NCI-H748 treated with DMSO at 0.1 percent for 48 hours (cell line): ENCODE results near the gene ADAMTS17.

Source experiments
- DNase-seq: peaks from one replicate; lab custom pipeline; 2025; lab: John Stamatoyannopoulos, UW

The ADAMTS17 gene

DNA sequence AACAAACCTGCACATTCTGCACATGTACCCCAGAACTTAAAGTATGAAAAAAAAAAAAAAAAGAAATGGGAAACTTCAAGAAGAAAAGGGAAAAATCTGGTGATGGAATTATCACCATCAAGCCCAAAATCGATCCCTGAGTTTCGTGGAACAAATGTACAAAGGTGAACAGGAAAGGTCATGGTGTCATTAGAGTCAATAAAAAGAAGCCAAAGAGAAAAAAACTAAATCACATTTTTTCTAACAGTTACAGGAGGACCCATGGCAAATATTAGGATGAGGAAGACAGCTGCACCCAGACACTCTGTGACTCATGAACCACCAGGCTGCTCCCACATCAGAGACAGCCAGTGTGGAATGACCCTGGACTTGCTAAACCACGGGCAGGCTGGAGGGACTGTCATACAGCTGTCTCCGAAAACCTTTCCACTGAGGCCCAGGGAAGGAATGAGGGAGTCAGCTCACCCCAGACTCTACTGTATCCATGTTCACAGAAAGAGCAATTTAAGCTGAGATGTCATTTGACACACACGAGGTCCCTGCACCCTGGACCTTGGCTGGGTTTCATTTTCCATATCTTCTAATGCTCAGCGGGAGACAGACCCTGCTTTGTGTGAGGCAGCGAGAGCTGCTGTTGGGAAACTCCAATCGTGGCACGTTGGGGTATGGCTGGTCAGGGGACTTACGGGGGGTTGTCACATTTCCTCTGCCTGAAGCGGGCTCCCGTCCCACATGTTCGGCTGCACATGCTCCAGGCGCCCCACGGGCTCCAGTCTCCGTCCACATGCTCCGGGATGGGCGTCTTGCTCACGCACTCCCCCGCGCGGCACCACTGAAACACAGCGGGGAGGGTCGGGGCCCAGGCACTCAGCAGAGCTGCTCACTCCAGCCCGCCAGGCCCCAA is 210.2 kb downstream of the ADAMTS17 start:
- no peak for DNase-seq

DNA sequence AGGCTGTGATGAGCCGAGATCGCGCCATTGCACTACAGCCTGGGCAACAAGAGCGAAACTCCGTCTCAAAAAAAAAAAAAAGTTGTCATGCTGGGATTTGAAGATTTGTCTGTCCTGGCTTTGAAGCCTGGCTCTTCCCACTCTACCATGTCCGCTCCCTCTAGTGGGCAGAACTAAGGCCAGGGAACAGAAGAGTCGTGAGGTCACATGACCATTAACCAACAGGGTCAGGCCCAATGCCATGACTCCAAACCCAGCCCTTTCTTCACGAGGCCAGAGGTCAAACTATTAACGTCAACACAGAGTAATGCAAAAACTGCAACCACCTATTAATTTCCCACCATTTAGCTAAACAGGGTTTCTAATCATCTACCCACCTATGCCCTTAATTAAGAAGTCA is 212.1 kb downstream of the ADAMTS17 start:
- no peak for DNase-seq

DNA sequence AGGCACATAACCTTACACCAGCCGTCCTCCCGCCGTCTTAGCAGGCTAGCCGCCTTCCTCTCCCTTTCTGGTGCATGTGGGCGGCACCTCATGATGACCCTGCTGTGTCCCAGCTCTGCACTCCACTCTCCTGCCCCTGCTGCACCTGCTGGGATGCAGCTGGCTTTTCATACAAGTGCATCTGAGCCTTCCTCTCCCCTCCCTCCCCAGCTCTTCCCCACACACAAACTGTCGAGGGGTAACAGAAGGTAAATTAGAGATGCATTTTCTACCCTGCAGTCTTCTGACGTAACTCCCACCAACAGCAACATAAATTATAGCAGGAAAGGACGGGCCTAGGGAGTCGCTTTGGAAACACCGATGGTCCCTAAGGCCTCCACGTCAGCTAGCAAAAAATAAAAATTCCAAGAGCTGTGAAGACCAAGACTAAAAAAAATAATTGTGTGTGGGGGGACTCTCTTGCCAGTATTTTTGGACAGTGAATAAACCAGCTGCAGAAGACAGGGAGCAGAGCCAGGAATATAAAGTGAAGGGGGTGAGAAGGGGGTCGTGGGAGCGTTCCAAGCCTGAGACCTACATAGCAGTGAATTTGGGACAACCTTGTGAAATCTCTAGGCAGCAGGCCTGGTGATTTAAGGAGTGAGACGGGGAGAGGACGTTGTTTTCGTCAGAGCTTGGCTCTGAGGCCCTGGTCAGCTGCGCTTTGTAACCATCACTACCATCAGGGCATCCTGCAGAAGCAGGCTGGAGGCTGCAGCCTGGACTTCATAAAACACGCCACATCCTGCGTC is 216.2 kb downstream of the ADAMTS17 start:
- no peak for DNase-seq

DNA sequence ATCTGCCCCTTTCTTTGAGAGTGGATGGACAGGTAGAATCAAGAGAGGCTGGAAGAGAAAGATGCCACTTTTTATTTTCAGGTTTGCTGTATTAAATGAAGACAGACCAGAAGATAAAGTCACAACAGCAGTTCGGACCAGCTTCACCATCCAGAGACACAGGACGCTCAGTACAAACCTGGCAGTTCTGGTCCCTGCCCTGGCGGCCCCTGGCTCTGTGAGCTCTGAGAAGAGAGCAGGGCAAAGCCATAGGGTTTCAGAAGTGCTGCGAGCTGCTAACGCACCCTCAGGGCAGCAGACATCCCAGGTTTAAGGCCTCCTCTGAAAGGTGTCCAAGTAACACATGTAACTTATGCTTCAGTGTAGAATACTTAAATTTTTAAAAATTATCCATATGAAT is 216.8 kb downstream of the ADAMTS17 start:
- no peak for DNase-seq

DNA sequence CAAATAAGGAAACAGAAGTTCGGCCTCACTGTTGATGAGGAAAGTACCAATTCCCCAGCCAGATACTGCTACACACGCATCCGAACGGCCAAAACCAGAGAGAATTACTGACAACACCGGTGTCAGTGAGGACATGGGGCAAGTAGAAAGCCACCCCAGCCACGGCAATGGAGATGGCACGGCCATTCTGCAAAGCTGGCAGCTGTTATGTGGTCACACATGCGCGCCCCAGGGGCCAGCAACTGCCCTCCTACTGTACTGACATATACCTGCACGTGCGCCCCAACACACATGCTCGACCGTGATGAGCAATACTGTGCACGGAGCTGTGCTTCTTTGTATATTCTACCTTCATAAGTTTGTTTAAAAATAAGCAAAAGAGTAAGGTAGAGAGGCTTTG is 217.4 kb downstream of the ADAMTS17 start:
- no peak for DNase-seq

DNA sequence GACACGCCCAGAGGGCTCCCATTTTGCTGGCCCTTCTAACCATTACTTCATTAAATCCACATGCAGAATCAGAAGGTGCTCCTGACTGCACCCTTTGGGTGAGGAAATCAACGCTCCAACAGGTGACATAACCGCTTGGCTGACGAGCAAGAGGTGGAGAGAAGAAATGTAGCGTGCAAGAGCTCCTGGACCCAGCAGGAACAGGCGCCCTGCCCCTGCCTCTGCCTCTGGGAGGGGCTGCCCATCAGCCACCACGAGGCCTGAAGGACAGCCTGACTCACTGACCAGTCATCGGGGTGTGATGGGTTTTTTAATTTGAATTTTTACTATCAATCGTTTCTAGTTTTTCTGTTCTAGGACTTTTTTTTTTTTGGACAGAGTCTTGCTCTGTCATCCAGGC is 218.2 kb downstream of the ADAMTS17 start:
- DNase-seq: no peak

DNA sequence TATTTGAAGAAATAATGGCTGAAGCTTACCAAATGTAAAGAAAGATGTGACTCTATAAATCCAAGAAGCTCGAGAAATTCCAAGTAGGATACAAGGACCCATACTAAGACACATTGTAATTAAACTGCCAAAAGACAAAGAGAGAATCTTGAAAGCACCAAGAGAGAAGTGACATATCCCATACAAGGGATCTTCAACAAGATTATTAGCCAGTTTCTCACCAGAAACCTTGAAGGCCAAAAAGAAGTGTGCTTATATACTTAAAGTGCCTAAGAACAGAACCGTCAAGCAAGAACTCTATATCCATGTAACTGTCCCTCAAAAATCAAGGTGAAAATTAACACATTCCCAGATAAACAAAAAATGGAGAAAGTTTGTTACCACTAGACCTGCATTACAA is 220.5 kb downstream of the ADAMTS17 start:
- no peak for DNase-seq

DNA sequence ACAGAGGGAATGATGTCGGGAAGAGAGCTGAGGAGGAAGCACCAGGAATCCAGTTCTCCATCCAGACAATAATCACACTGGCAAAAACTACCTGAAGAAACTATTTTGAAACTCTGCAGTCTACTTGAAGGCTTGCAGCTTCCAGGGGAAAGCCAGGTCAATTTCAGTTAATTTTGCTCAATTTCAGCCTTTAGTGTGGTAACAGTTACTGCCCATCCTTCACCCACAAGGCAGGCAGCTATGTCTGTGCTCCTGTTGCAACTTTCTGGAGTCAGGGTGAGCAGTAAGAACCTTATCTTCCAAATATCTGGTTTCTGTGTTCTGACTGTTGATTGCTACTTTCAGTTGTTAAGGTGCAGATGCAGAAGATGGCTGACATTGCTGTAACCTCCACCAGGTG is 221.7 kb downstream of the ADAMTS17 start:
- no peak for DNase-seq

DNA sequence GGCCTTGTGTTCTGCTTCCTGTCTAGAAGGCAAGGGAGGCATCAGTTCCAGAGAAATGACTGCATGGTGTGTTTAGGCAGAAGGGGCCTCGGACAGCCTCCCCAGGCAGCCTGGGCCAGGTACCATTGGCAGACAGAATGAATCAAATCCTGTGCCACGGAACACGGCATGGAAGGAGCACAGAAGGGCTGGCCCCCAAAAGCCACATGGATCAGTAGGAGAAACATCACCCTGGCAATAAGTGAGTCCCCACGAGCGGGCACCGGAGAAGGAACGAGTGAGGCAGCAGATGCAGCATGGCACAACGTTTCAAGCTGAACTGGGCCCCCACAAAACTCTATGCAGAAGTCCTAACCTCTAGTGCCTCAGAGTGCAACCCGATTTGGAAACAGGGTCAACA is 223.2 kb downstream of the ADAMTS17 start:
- no peak for DNase-seq

DNA sequence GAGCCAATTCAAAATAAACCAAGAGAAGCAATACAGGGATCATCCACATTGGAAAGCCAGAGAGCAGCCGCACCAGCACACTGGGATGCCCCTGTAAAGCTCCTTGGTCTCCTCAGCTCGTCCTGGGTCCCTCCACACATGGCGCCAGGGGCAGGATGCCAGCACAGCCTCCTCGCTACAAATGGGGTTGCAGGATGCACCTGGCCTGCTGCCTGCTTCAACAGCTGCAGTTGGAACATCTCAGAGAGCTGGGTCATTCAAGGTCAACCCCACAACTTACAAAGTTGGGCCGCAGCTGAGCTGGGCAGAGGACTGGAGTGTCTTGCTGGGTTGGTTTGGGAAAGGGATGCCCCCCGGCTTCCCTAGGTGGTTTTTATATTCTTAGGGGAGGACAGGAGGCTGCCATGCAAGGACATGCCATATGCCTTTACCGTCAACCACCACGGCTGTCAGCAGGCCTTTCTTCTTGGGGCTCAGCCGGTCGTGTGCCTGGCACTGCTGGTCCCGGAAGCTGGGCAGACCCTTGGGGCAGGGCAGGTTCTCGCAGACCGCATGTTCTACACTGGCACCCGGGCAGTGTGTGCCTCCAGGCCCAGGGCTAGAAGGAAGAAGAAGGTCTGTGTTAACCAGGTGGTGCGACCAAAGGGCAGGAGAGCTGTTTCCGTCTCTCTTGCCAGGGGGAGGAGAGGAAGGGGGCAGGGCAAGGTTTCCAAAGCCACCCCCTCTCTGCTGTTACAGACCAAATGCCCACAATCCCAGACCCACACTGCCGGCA is 225.2 kb downstream of the ADAMTS17 start:
- no peak for DNase-seq

DNA sequence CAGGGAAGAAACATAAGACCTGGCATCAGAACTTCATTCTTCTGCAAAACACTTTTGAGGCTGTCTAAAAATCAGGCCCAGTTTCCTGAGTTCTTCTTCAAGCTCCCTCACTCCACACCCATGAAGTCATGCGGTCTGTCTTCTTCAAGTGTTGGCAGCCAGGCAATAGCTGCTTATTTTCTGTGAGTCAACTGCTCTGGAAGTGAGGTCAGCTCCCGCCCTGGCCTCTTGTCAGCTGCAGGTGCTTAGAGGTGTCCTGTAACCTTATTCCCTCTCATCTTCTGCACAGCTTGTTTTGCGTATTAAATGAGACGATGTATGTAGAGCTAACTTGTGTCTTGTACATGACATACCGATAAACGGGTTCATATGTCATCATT is 226.1 kb downstream of the ADAMTS17 start:
- DNase-seq: no peak

DNA sequence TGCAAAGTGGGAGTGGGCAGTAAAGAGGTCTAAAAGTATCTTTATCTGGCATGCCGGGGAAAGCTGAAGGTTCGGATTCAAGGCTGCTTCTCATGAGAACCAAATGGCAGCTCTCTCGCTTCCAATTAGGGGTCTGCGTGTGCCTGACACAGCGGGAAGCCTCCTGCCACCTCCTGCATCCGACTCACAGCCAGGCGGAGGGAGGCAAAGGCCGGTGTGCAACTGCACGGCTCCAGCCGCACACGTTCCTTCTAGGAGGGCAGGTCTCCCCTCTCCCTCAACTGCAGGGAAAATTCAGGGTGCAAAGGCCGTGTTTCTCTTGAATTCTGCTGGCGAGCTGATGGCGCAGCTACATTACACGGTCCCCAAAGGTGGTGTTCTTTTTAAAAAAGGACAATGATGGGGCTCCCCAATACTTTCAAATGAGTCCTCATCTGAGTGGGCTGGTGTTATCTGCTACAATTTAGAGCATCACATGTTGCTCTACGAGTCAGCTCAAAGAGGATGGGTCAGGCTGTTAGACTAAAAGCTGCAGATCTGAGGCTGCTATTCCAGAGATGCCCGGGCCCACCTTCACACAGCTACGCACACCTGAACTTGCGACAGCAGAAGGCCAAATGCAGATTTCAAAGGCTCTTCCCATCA is 226.6 kb downstream of the ADAMTS17 start:
- DNase-seq: no peak

DNA sequence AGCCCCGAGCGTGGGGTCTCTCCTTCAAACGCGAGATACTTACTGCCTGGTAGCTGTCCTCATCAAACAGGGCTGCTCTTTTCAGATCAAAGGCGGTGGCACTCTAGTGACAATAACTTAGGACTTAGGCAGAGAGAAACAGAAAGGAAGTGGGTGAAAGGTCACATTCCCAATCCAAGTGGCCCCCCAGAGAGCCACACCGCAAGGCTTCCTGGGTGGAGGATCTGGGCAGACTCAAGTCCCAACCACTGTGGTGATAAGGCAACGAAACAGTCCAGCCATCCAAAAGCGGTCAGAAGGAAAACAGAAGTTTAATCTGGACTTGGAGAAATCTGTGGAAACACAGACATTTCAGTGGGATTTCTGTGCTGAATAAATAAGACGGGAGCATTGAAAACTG is 227.2 kb downstream of the ADAMTS17 start:
- DNase-seq: no peak

DNA sequence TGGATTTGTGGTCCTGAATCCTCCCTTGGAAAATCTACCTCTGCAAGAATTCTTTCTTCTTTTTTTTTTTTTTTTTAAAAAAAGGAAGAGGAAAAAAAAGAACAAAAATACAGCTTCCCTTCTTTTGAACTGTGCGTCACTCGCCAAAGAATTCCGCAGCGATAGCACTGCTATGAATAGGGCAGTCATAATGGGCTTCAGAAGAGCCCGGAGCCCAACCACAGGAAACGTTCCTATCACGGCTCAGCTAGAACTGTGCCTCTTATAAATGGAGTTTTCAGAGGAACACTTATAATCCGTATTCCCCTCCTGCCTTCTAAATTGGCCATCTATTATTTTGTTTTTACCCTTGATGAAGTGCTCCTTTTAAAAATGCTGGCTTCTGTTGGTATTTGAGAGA is 227.7 kb downstream of the ADAMTS17 start:
- no peak for DNase-seq

DNA sequence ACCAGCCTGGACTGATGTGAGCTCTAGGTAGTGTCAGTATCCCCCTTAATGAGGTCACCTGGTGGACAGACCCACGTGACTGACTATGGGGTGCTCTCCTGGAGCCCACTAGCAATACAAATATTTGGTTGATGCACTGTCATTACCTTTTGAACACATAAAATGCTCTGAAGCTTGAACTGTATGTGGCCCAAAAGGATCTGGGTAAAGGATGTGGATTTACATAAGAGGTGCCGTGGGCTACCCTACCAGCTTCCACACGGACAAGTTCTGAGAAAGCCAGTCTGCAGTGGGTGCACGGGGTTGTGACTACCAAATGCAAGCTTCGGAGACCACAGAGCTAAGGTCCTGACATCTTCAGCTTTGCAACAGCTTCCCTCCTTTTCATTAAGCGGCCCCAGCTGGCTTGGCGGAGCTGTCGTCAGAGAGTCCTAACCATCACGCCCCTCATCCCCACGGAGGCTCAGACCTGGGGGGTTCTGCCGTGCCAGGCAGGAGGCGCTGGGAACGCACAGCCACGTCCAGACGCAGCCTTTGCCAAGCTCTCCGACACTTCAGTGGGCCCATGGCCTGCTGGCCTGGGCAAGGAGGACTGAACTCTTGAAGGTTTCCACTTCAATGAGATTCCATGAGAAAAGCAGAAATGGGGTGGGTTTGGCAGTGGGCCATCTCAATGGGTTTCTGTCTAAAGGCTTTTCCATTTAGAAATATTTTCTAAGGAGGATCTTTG is 228.3 kb downstream of the ADAMTS17 start:
- DNase-seq: no peak

DNA sequence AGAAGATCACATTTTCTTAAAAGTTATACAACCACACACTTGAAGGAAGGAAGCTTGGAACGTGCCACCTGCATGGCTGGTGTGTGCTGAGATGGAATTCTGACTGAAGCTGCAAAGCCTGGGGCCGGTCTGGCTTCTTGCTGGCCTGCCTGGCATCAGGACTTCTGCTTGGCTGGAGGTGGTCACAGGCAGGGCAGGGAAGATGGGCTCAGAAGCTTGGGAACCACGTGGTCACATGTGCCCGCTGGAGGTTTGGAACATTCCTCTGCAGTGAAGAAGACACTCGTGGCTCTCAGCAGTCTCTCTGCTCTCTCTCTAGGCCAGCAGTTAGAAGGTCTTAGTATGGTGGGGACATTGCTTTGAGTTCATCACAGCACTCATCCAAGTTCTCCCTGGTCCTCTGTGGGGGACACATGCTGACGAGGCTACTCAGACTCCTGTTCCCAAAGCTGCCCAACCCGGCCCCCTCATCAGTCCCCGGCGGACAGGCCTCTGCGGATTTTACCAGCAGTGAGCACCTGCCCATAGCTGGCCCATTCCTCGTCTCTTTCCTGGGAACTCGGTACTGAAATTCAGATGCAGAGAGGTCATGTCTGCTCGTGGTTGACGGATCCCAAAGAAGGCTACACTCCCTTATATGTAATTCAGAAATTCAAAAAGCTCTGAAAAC is 229.0 kb downstream of the ADAMTS17 start:
- no peak for DNase-seq

DNA sequence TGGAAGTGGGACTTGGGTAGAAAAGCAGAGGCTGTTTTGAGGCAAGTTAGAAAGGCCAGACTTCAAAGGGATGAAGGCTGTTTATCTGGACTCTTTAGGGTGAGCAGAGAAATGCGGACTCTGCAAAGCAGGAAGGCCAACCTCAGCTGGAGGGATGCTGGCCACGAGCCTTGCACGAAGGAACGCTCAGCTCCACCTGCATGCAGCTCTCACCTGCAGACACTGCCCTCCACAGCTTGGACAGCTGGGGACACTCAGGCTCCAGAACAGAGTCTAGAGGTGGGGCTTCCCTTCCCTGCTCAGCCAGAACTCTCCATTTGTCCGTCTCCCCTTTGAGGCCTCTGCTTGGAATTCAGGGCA is 229.7 kb downstream of the ADAMTS17 start:
- no peak for DNase-seq

DNA sequence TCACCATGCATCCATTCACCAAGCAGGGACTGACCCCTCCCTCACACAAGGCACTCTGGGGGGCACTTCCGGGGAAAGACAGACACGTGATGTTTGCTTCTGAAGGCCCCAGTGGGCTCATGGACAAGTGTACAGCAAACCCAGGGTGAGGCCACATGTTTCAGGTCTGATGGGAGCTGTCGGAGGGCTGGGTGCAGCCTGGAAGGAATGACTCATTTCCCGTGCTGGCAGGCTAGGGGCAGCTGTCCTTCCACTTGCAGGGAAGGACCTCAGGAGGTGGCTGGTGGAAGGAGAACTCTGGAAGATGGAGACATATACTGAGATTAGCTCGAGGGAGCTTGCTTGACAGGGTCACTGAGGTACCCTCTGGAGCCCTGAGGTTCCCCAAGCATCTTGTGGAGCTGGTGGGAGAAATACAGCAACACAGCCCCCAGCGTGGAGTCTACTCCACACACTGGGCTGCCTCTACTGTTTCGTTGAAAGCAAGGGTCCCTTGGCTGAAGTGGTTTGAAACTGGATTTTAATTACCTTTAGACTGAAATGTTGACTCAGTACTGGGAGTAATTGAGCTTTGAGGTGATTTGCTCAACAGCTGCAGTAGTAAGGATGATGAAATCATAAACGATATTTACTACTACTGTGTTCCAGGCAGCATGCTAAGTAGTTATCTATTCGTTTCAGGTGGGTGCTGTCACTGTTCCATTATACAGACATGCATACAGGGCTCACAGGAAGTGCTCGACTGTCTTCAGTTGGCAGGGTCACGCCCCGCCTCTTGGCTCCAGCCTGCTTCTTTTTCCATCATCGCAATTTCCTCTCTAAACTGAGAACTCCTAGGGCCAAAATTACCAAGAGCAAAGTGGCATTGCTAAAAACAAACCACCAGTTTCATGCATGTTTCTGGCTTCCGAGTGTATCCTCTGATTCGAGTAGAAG is 230.4 kb downstream of the ADAMTS17 start:
- DNase-seq: no peak

DNA sequence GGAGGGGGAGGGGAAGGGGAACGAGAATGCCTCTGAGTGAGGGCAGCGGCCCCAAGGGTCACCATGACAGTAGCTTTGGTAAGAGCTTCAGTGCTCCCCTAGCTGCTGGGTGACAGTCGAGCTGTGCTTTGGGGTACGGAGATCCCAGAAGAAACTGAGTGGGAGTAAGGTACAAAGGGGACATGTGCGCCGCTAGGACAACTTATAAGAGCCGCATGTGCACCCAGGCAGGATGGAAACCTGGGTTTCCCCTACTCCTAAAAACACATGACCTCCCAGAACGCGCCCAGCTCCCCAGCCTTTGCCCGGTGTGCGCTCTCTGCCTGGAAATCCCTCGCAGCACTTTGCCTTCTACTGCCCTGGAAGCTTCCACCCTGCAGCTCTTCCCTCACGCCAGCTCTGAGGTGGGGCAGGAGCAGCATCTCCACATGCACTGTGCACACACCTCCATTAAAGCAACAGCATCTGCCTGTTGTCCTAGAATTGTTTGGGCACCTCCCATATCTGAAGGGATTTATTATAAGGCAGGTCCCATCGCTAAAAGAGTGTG is 232.2 kb downstream of the ADAMTS17 start:
- no peak for DNase-seq
